T-helper 1 cell treated with Interleukin-12 subunit alpha and Interleukin-12 subunit beta and Interleukin-4 antibody, amounts not matched to agents 30 μg/mL and 1 μg/mL, for 36 hours (primary cell): Measurements from ENCODE around the gene FOSL1.
A peak's percentile ranks its signal among the peaks of the same experiment; 100 is the strongest.

Source experiments
- H3K27ac Mint-ChIP-seq: one replicate; pipeline ENCODE4 v1.8.0; 2021; ENCODE audit warnings: mild to moderate bottlenecking, mixed read lengths
- H3K27me3 Mint-ChIP-seq: one replicate; pipeline ENCODE4 v1.8.0; 2021; ENCODE audit warnings: low read depth, mixed read lengths
- H3K36me3 Mint-ChIP-seq: one replicate; pipeline ENCODE4 v1.8.0; 2021; ENCODE audit warnings: low read depth, mixed read lengths
- H3K4me1 Mint-ChIP-seq: one replicate; pipeline ENCODE4 v1.8.0; 2021; ENCODE audit warnings: low read depth, mixed read lengths
- H3K4me3 Mint-ChIP-seq: one replicate; pipeline ENCODE4 v1.8.0; 2021; ENCODE audit warnings: mild to moderate bottlenecking, moderate library complexity, mixed read lengths
- H3K9me3 Mint-ChIP-seq: one replicate; pipeline ENCODE4 v1.8.0; 2021; ENCODE audit warnings: mixed read lengths

FOSL1 gene

GRCh38 chr11:65900125-65900898, at the start of gene FOSL1:
TSS of gene FOSL1 (minus strand) at chr11:65900388. CDS start at chr11:65900339, 49 bp downstream.
- Mint-ChIP-seq H3K27me3 (peaks cover 12% of the 10 kb centered on the region), H3K9me3 (no peaks in the 10 kb centered on the region), H3K27ac (peak within 1 kb of the TSS; percentile 80), H3K4me1 (peaks cover 20% of the 10 kb centered on the region), H3K36me3 (peaks cover 2% of the 10 kb centered on the region), H3K4me3 (peak within 1 kb of the TSS; percentile 67)

- Mint-ChIP-seq H3K27ac (no peak overlapping the region), H3K27me3 (peaks cover 13% of the 10 kb centered on the region), H3K4me3 (no peak overlapping the region), H3K9me3 (no peaks in the 10 kb centered on the region), H3K36me3 (no peaks in the 10 kb centered on the region), H3K4me1 (no peaks in the 10 kb centered on the region)
These were observed 47.5 kb upstream of the FOSL1 start for GRCh38 chr11:65947603-65948125.

- Mint-ChIP-seq H3K27ac (no peak overlapping the region), H3K4me3 (no peak overlapping the region), H3K36me3 (no peaks in the 10 kb centered on the region), H3K9me3 (no peaks in the 10 kb centered on the region), H3K4me1 (no peaks in the 10 kb centered on the region), H3K27me3 (peaks cover 13% of the 10 kb centered on the region)
These were observed 46.9 kb upstream of the FOSL1 start for GRCh38 chr11:65947133-65947532.

GRCh38 chr11:65946655-65947054, 46.5 kb upstream of the FOSL1 start:
- Mint-ChIP-seq H3K27me3 (peaks cover 13% of the 10 kb centered on the region), H3K36me3 (no peaks in the 10 kb centered on the region), H3K27ac (no peak overlapping the region), H3K4me1 (no peaks in the 10 kb centered on the region), H3K4me3 (no peak overlapping the region), H3K9me3 (no peaks in the 10 kb centered on the region)

GRCh38 chr11:65945941-65946558, 45.9 kb upstream of the FOSL1 start:
- peaks cover 12% of the 10 kb centered on the region for H3K27me3 Mint-ChIP-seq
- no peaks in the 10 kb centered on the region for H3K36me3 Mint-ChIP-seq
- no peaks in the 10 kb centered on the region for H3K9me3 Mint-ChIP-seq
- no peak overlapping the region for H3K27ac Mint-ChIP-seq
- no peak overlapping the region for H3K4me3 Mint-ChIP-seq
- no peaks in the 10 kb centered on the region for H3K4me1 Mint-ChIP-seq

GRCh38 chr11:65945430-65945911, 45.3 kb upstream of the FOSL1 start, which contains the start of gene TSGA10IP:
TSS of gene TSGA10IP (plus strand) at chr11:65945480. CDS start at chr11:65945676, 196 bp downstream.
- Mint-ChIP-seq H3K9me3 (no peaks in the 10 kb centered on the region), H3K36me3 (no peaks in the 10 kb centered on the region), H3K27ac (no peak within 1 kb of the TSS), H3K4me3 (no peak within 1 kb of the TSS), H3K4me1 (no peaks in the 10 kb centered on the region), H3K27me3 (peaks cover 10% of the 10 kb centered on the region)

- Mint-ChIP-seq H3K9me3 (no peaks in the 10 kb centered on the region), H3K27ac (no peak overlapping the region), H3K36me3 (no peaks in the 10 kb centered on the region), H3K4me1 (no peaks in the 10 kb centered on the region), H3K4me3 (no peak overlapping the region), H3K27me3 (peaks cover 10% of the 10 kb centered on the region)
These were observed 44.6 kb upstream of the FOSL1 start for GRCh38 chr11:65944767-65945166.

- H3K36me3 Mint-ChIP-seq: no peaks in the 10 kb centered on the region
- H3K27me3 Mint-ChIP-seq: peaks cover 10% of the 10 kb centered on the region
- no peaks in the 10 kb centered on the region for H3K9me3 Mint-ChIP-seq
- H3K27ac Mint-ChIP-seq: no peak overlapping the region
- no peaks in the 10 kb centered on the region for H3K4me1 Mint-ChIP-seq
- H3K4me3 Mint-ChIP-seq: no peak overlapping the region
These were observed 44.0 kb upstream of the FOSL1 start for GRCh38 chr11:65944191-65944590.

- H3K27ac Mint-ChIP-seq: no peak overlapping the region
- H3K4me1 Mint-ChIP-seq: no peaks in the 10 kb centered on the region
- H3K36me3 Mint-ChIP-seq: no peaks in the 10 kb centered on the region
- H3K9me3 Mint-ChIP-seq: no peaks in the 10 kb centered on the region
- H3K4me3 Mint-ChIP-seq: no peak overlapping the region
- peaks cover 7% of the 10 kb centered on the region for H3K27me3 Mint-ChIP-seq
These were observed 42.3 kb upstream of the FOSL1 start for GRCh38 chr11:65942531-65942930.

GRCh38 chr11:65941720-65942310, 41.6 kb upstream of the FOSL1 start:
- H3K4me1 Mint-ChIP-seq: no peaks in the 10 kb centered on the region
- H3K27me3 Mint-ChIP-seq: peaks cover 11% of the 10 kb centered on the region
- no peak overlapping the region for H3K4me3 Mint-ChIP-seq
- H3K9me3 Mint-ChIP-seq: no peaks in the 10 kb centered on the region
- no peak overlapping the region for H3K27ac Mint-ChIP-seq
- no peaks in the 10 kb centered on the region for H3K36me3 Mint-ChIP-seq

- Mint-ChIP-seq H3K36me3 (no peaks in the 10 kb centered on the region), H3K4me1 (no peaks in the 10 kb centered on the region), H3K9me3 (no peaks in the 10 kb centered on the region), H3K27ac (no peak overlapping the region), H3K4me3 (no peak overlapping the region), H3K27me3 (peaks cover 11% of the 10 kb centered on the region)
These were observed 37.6 kb upstream of the FOSL1 start for GRCh38 chr11:65937766-65938165.

- H3K9me3 Mint-ChIP-seq: no peaks in the 10 kb centered on the region
- no peak overlapping the region for H3K4me3 Mint-ChIP-seq
- H3K27me3 Mint-ChIP-seq: peaks cover 11% of the 10 kb centered on the region
- no peaks in the 10 kb centered on the region for H3K36me3 Mint-ChIP-seq
- peaks cover 10% of the 10 kb centered on the region for H3K4me1 Mint-ChIP-seq
- H3K27ac Mint-ChIP-seq: no peak overlapping the region
These were observed 33.8 kb upstream of the FOSL1 start for GRCh38 chr11:65934014-65934413.

- Mint-ChIP-seq H3K36me3 (peaks cover 1% of the 10 kb centered on the region), H3K27me3 (peaks cover 4% of the 10 kb centered on the region), H3K4me3 (no peak overlapping the region), H3K4me1 (peaks cover 23% of the 10 kb centered on the region), H3K27ac (no peak overlapping the region), H3K9me3 (no peaks in the 10 kb centered on the region)
These were observed 32.4 kb upstream of the FOSL1 start for GRCh38 chr11:65932558-65932919.

- peaks cover 28% of the 10 kb centered on the region for H3K4me1 Mint-ChIP-seq
- peak overlapping the region; percentile 69 for H3K27ac Mint-ChIP-seq
- no peaks in the 10 kb centered on the region for H3K9me3 Mint-ChIP-seq
- no peak overlapping the region for H3K4me3 Mint-ChIP-seq
- H3K36me3 Mint-ChIP-seq: peaks cover 4% of the 10 kb centered on the region
- H3K27me3 Mint-ChIP-seq: no peaks in the 10 kb centered on the region
These were observed 31.8 kb upstream of the FOSL1 start for GRCh38 chr11:65931773-65932557.
